GM12878 (cell line): ENCODE results near the gene CBX8.

Experiments used
- HDGF ChIP-seq: fragments of 450-650 bp; IDR thresholded peaks from 2 replicates; pipeline ENCODE4 v1.6.1; 2016; ENCODE audit warnings: antibody characterized with exemption
- MTA3 ChIP-seq: IDR thresholded peaks from 2 replicates; pipeline ENCODE4 v1.6.1; 2012; ENCODE audit warnings: low read length, inconsistent platforms, borderline replicate concordance
- PML ChIP-seq: IDR thresholded peaks from 2 replicates; pipeline ENCODE4 v1.6.1; 2012; ENCODE audit warnings: low read length, inconsistent platforms
- POLR2A ChIP-seq: IDR thresholded peaks from 2 replicates; pipeline ENCODE4 v1.6.1; 2011; ENCODE audit warnings: low read depth, mild to moderate bottlenecking, low read length
- RAD51 ChIP-seq: fragments of 450-650 bp; IDR thresholded peaks from 2 replicates; pipeline ENCODE4 v1.6.1; 2016; ENCODE audit warnings: moderate library complexity, mild to moderate bottlenecking, inconsistent platforms
- RUNX3 ChIP-seq: IDR thresholded peaks from 2 replicates; pipeline ENCODE4 v1.6.1; 2012; ENCODE audit warnings: low read length, inconsistent platforms
- ZBED1 ChIP-seq: IDR thresholded peaks from 2 replicates; pipeline ENCODE4 v1.6.1; 2016; ENCODE audit warnings: borderline replicate concordance
- TF ChIP-seq, protein P1 (sequence below), 3 experiments: IDR thresholded peaks in 2 of 3; conservative IDR thresholded peaks in 1 of 3; 2 replicates each; pipeline ENCODE4 v1.5.1; 2011; ENCODE audit warnings: low read depth in 3 of 3, low read length in 3 of 3, mild to moderate bottlenecking in 3 of 3, control low read depth in 2 of 3, moderate library complexity in 2 of 3, inconsistent platforms in 1 of 3, mixed read lengths in 1 of 3; ENCODE audit not compliant: control insufficient read depth in 2 of 3, insufficient read depth in 1 of 3; ENCODE audit errors: extremely low read depth in 1 of 3
- TF ChIP-seq, protein P2 (sequence below): IDR thresholded peaks from 2 replicates; pipeline ENCODE4 v1.6.1; 2011; ENCODE audit warnings: borderline replicate concordance, low read depth, mild to moderate bottlenecking, moderate library complexity, low read length; ENCODE audit not compliant: insufficient read depth, poor library complexity, severe bottlenecking
- TF ChIP-seq, protein P3 (sequence below): IDR thresholded peaks from 2 replicates; pipeline ENCODE4 v1.6.1; 2011; ENCODE audit warnings: low read depth, mild to moderate bottlenecking, low read length, moderate library complexity, borderline replicate concordance; ENCODE audit errors: extremely low read depth
- TF ChIP-seq, protein P4 (sequence below): IDR thresholded peaks from 2 replicates; pipeline ENCODE4 v1.6.1; 2012; ENCODE audit warnings: low read length, inconsistent platforms
- TF ChIP-seq, protein P5 (sequence below): fragments of 450-650 bp; IDR thresholded peaks from 2 replicates; pipeline ENCODE4 v1.6.1; 2017; ENCODE audit warnings: low read depth, mild to moderate bottlenecking, moderate library complexity

DNA sequence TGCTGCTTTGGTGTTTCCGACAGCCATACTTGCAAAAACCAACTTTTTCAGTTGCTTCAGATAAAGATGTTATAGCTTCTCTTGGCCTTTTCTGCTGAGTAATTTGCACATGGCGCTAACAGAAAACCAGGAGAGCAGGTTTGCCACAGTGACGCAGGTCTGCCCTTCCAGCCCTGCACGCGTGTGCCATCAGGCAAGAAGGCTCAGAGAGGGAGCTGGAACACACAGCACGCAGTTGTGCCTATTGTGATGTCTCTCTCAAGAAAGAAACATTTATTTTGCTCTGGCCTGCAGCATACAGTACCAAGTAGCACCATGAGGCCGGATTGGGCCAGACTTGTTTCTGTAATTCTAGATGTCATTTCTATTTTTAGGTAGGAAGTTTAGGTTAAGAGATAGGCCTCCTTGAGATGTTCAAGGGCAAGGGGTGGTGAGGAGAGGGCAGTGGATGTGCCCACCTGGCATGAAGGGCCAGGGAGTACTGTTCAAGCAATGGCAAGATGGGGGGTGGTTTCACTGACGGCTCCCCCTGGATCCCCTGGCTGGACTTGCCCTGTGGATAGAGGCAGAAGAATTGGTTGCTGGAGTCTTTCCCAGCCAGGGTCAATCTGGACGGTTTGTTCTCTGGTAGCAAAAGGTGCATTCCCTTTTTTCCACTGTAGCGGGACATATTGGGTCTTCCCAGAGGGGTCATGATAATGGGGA, 17.1 kb downstream of the CBX8 start:
- TF ChIP-seq, protein P1, sequence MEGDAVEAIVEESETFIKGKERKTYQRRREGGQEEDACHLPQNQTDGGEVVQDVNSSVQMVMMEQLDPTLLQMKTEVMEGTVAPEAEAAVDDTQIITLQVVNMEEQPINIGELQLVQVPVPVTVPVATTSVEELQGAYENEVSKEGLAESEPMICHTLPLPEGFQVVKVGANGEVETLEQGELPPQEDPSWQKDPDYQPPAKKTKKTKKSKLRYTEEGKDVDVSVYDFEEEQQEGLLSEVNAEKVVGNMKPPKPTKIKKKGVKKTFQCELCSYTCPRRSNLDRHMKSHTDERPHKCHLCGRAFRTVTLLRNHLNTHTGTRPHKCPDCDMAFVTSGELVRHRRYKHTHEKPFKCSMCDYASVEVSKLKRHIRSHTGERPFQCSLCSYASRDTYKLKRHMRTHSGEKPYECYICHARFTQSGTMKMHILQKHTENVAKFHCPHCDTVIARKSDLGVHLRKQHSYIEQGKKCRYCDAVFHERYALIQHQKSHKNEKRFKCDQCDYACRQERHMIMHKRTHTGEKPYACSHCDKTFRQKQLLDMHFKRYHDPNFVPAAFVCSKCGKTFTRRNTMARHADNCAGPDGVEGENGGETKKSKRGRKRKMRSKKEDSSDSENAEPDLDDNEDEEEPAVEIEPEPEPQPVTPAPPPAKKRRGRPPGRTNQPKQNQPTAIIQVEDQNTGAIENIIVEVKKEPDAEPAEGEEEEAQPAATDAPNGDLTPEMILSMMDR (IDR thresholded peaks at IDR 0.05 in 2 of 3, conservative IDR thresholded peaks at IDR 0.05 in 1 of 3; ENCODE audit: control insufficient read depth in 2 of 3, extremely low read depth in 1 of 3, insufficient read depth in 1 of 3, low read depth in 3 of 3, low read length in 3 of 3): no peak
- TF ChIP-seq MTA3 (no peak), HDGF (no peak), POLR2A (no peak), RUNX3 (no peak), RAD51 (no peak), PML (no peak), ZBED1 (no peak)
- TF ChIP-seq, protein P2, sequence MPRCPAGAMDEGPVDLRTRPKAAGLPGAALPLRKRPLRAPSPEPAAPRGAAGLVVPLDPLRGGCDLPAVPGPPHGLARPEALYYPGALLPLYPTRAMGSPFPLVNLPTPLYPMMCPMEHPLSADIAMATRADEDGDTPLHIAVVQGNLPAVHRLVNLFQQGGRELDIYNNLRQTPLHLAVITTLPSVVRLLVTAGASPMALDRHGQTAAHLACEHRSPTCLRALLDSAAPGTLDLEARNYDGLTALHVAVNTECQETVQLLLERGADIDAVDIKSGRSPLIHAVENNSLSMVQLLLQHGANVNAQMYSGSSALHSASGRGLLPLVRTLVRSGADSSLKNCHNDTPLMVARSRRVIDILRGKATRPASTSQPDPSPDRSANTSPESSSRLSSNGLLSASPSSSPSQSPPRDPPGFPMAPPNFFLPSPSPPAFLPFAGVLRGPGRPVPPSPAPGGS: no peak
- TF ChIP-seq, protein P3, sequence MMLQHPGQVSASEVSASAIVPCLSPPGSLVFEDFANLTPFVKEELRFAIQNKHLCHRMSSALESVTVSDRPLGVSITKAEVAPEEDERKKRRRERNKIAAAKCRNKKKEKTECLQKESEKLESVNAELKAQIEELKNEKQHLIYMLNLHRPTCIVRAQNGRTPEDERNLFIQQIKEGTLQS: no peak
- TF ChIP-seq, protein P4, sequence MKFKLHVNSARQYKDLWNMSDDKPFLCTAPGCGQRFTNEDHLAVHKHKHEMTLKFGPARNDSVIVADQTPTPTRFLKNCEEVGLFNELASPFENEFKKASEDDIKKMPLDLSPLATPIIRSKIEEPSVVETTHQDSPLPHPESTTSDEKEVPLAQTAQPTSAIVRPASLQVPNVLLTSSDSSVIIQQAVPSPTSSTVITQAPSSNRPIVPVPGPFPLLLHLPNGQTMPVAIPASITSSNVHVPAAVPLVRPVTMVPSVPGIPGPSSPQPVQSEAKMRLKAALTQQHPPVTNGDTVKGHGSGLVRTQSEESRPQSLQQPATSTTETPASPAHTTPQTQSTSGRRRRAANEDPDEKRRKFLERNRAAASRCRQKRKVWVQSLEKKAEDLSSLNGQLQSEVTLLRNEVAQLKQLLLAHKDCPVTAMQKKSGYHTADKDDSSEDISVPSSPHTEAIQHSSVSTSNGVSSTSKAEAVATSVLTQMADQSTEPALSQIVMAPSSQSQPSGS: no peak
- TF ChIP-seq, protein P5, sequence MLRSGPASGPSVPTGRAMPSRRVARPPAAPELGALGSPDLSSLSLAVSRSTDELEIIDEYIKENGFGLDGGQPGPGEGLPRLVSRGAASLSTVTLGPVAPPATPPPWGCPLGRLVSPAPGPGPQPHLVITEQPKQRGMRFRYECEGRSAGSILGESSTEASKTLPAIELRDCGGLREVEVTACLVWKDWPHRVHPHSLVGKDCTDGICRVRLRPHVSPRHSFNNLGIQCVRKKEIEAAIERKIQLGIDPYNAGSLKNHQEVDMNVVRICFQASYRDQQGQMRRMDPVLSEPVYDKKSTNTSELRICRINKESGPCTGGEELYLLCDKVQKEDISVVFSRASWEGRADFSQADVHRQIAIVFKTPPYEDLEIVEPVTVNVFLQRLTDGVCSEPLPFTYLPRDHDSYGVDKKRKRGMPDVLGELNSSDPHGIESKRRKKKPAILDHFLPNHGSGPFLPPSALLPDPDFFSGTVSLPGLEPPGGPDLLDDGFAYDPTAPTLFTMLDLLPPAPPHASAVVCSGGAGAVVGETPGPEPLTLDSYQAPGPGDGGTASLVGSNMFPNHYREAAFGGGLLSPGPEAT: no peak
